Muscle of arm (tissue), 12 donors: ENCODE data around the gene SYNPO2. TPM values are rescaled to one million over a fixed set of nuclear protein-coding genes. Genes with fewer than 3 reads are reported as not detected.
"Not testable (repeated sequence)": the region's sequence is repeated elsewhere in the genome, so short reads cannot be mapped to it uniquely, and the experiment has no call there.

Experiments
- DNase-seq: peaks from one replicate; pipeline ENCODE4 v3.0.0-alpha.2; 2013
- polyA plus RNA-seq, 12 donors: library from polyadenylated mRNA; unstranded; fragments of 120-200 nt; gene quantifications; one replicate each; pipeline ENCODE4 v1.2.1, GENCODE V29; 2013; ENCODE audit not compliant: insufficient read length in 12 of 12

SYNPO2 gene
- polyA plus RNA-seq, 12 donors, result 61.0 to 183 (median 135) TPM; not detected in 1

DNA sequence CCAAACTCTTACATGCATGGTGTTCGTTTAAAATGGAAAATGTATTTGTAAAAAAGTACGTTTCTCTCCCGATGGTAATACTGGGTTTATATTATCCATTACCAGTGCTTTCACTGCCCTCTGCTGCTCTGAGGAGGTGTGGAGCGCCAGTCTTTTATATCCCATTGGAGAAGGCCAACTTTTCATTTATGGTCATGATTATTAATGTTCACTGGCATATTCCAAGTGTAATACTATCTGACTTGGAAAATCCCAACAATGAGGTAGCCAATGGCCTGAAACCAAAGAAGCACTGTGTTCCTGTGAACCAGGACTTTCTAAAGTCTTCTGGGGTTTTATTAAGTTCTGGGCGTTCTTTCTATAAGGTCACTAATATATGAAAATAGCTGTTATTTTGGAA lies 80.7 kb downstream of the SYNPO2 start:
- peak; percentile 72 for DNase-seq

DNA sequence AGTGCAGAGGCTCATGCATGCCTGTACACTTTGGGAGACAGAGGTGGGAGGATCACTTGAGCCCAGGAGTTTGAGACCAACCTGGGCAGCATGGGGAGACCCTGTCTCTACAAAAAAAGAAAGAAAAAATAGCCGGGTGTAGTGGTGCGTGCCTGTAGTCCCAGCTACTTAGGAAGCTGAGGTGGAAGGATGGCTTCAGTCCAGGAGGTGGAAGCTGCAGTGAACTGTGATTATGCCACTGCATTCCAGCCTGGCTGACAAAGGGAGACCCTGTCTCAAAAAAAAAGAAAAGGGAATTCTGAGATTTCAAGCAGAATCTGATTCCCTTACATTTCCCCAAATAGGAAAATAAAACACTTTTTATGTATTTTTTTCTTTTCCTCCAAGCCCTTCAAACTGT lies 83.5 kb downstream of the SYNPO2 start:
- no peak for DNase-seq

- no peak for DNase-seq
Measured at GRCh38 chr4:118973295-118973694, 84.6 kb downstream of the SYNPO2 start.

- DNase-seq, result no peak
Measured at GRCh38 chr4:118974758-118975157, 86.1 kb downstream of the SYNPO2 start.

DNA sequence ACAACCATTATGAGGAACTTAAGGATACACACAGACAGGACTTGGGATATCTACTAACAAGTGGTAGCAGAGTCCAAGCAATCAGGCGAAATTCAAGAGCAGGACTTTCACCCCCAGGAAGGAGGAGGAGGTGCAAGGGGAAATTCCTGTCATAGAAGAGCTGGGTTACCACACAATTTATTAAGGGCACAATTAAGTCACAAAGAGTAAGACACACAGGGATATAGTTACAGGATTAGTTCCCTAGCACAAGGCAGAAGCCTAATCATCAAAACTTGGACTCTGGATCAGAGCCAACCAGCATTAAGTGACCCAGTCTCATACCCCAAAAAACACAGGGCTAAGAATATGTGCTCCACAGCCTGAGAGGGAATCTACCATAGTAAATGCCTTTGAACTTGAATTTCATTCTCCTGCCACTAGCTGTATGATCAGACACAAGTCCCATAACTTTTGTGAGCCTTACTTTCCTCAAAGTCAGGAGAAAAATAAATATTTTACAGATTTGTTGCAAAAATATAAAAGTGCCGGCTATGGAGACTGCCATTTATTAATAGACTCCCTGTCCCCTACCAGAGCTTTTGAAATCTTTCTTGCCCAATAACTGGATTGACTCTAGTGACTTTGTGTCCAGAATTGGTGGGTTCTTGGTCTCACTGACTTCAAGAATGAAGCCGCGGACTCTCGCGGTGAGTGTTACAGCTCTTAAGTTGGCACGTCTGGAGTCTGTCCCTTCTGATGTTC lies 87.0 kb downstream of the SYNPO2 start:
- DNase-seq, result no peak

DNA sequence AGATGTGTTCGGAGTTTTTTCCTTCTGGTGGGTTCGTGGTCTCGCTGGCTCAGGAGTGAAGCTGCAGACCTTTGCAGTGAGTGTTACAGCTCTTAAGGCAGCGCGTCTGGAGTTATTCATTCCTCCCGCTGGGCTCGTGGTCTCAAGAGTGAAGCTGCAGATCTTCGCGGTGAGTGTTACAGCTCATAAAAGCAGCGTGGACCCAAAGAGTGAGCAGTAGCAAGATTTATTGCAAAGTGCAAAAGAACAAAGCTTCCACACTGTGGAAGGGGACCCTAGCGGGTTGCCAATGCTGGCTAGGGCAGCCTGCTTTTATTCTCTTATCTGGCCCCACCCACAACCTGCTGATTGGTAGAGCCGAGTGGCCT lies 87.5 kb downstream of the SYNPO2 start:
- not testable (repeated sequence) for DNase-seq

- DNase-seq, result not testable (repeated sequence)
Measured at GRCh38 chr4:118977100-118977499, 88.4 kb downstream of the SYNPO2 start.

GRCh38 chr4:118979712-118980111 lies 91.1 kb downstream of the SYNPO2 start:
- no peak for DNase-seq

DNA sequence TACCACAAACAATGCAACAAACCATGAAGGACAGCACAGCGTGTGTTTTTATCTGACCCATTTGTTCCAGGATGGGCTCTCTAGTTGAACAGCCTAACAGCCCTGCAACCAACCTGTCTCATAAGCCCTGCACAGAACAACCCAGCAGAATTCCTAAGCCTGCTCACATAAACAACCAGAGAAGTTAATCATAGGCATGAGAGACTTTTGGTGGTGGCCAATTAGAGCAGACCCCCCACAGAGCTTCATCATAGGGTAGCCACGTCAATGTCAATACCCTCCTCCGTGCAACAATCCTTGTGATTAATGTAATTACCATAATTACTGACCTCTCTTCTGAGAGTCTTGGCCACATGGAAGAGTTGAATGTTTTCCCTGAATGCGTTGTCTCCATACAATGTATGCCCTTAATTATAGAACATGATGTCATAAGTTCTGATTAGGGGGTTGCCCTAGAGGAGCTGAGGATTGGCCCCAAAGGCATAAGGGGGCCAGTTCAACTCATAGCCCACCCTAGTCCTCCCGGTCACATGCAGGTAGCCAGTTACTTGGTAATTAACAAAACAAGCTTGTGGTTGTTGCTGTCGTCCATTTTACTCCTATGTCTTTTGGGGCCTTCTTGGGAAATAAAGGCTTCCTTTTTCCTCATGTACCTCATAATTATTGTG lies 92.7 kb downstream of the SYNPO2 start:
- DNase-seq, result no peak

- DNase-seq, result peak; percentile 72
Measured at GRCh38 chr4:118981839-118982381, 93.3 kb downstream of the SYNPO2 start.

- DNase-seq, result no peak
Measured at GRCh38 chr4:118983293-118983692, 94.6 kb downstream of the SYNPO2 start.

- DNase-seq, result no peak
Measured at GRCh38 chr4:118983831-118984230, 95.2 kb downstream of the SYNPO2 start.

DNA sequence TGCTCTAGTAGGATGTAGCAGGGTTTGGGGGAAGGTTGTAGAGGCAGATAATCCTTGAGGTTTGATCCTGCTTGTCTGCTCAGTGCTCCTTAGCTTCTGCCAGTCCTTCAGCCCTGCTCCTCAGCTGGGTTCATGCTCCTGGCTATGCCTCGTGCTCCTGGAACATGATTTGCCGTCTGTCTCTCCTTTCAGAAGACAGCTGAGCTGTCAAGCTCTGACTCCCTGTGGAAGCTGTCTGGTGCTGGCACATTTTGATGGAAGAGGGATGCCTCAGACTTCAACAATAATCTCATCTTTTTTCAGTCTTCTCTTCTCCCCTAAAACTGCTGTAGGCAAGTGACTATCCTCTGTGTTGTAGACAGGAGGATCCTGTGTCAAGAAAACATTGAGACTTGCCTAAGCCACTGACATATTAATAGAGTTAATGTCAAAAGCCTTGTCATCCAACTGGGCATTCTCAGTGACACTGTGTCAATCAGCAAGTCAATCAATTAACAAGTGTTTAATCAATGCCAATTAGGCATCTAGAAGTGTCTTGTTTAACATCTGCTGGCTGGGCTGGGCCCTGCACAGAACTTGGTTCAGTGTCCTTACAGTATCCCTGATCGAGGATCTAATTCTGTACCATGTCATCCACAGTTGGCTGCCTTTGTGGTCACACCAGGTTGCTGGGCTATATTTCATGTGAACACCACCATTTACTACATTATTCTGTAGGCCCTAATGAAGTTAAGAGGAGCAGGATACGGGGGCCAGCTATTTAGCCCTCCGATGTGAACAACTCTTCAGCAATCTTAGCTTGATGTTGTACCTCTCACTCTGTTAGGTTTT lies 96.7 kb downstream of the SYNPO2 start:
- no peak for DNase-seq

DNA sequence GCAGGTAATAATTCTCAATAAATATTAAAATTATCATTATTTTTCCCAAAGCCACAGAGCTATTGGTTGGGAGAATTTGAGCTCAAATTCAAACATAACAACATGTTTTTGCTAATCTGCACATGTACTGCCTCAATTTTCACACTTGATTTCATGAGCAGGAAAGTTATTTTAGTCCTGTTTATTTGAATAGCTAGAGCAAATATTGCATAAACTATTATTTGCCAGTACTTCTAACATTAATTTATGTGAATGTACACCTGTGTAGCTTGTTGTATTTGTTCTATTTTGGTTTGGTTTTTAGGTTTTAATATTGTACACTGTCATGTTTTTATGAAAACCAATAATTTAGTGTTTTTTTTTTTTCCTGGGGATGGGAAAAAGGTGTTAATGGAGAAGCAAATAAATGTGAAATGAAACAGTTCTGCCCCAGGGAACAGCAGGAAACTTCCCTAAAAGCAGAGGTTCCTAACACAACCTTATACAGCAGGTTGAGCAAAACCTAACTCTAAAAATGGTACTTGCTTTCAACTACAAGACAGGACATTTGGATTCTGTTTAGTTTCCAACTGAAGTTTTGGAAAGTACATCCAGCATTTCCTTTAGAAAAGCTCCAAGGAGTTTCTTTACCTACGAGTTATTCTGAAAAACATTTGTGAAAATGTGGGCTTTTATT lies 99.4 kb downstream of the SYNPO2 start:
- no peak for DNase-seq

DNA sequence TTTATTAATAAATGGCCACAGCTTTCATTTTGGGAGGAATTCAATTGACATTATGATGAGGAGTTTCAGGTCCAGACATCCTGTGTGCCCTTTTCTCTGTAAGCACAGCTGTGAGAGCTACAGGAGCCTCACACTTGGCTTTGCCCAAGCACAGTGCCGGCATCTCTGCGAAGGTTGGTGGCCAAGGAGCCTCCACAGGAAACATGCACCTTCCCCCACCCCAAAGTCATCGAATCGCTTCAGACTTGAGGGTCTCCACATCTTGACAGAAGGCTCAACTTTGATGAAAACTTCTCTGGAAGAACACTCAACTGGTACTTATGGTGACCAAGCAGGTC lies 100.0 kb downstream of the SYNPO2 start:
- DNase-seq, result no peak

DNA sequence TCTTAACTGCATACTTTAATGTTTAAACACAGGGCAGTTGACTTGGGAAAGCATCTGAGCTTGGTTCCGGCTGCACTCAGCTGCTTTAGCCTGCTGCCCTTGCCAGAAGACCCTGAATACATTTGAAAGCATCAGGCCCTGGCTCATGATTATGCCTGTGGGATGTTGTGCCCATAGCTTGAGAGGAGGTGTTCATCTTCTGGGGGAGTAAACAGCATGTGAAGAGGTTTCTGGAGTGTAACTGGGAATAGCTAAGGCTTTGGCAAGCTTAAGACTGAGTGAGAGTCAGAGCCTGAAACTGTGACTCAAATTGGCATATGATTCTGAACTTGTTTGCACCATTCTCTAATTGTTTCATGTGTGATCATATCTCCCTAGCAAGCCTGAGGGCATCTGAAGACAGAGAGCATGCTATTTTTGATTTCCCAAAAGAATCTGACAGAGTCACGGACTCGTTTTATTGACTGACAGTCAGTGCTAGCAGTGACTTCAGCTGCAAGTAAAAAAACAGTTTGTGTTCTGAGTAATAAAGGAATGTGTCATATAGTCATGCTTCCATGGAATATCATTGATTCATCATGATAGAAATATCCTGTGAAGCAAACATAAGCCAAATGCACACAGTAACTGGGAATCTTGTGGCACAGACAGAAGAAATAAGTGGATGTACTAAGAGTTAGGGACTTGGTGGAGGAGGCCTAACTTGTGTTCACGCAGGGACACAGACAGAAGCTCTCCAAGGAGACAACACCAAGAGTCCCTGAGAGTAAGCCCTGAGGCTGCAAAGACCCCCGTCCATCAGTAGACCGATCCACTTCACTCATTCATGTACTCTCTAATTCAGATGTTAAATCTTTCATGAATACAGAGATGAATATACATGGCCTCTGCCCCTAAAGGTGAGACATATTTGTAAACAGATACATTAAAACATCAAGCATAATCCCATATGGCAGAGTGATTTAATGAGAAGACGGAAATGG lies 100.7 kb downstream of the SYNPO2 start:
- no peak for DNase-seq

DNA sequence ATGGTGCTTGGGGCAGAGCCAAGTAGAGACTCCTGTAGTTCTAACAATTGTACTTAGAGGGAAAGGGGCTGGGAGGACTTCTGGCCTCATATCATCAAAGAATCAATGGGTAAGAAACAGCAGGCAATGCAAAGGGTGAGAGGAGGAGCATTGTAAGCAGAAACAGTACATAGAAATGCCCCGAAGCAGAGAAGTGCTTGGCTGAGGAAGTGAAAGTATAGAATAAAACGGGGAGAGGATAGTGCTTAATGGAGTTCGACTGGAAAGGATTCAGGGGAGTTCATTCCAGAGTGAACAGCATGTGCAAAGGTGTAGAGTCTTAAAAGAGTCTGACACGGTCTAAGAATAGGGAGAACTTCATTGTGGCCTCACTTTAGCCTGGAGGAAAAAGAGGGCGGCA lies 103.0 kb downstream of the SYNPO2 start:
- DNase-seq, result no peak

DNA sequence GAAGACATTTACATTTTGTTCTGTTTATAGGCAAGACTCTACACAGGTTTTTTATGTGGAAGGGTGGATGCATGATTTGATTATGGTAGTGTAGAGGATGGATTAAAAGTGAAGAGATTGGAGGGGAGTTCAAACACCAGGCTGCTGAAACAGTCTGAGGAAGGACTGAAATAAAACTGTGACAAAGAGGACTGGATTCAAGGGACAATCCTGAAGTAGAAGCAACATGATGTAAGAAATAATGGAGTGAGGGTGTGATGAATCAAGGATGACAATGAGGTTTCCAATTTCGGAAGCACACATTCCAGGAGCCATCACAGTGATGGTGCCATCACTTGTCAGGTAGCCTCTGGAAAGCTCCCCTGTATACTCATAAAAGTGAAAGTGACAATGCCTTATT lies 103.5 kb downstream of the SYNPO2 start:
- no peak for DNase-seq

GRCh38 chr4:118993333-118993732 lies 104.7 kb downstream of the SYNPO2 start:
- no peak for DNase-seq

GRCh38 chr4:118994030-118994429 lies 105.4 kb downstream of the SYNPO2 start:
- no peak for DNase-seq
